ENCODE results near the gene CGREF1. TPM values are rescaled to one million over a fixed set of nuclear protein-coding genes. Genes with fewer than 3 reads are reported as not detected.

The CGREF1 gene
- total and polyA plus RNA-seq, 2 donors (not counting 3 experiments of a cell fraction or from before 2014, with no cell fraction given), result 2.9 to 5.8 TPM

- Histone ChIP-seq H3K27me3 (ENCODE audit: control insufficient read depth in 2 of 2, insufficient read depth in 2 of 2, low read length in 2 of 2) (no peaks in the 10 kb centered on the region), H3K9ac (replicated peaks; ENCODE audit: extremely low read depth, insufficient read depth, low read length) (no peak overlapping the region), H2AFZ (ENCODE audit: low read depth, low read length) (no peak overlapping the region), H3K79me2 (ENCODE audit: control insufficient read depth, insufficient read depth, low read length) (no peaks in the 10 kb centered on the region), H3K4me2 (ENCODE audit: insufficient read depth, low read length) (no peak overlapping the region), H3K9me1 (replicated peaks; ENCODE audit: control insufficient read depth, extremely low read depth, insufficient read depth, low read length) (no peaks in the 10 kb centered on the region), H3K36me3 (ENCODE audit: control insufficient read depth in 2 of 2, extremely low read depth in 1 of 2, insufficient read depth in 2 of 2, low read length in 2 of 2) (no peaks in the 10 kb centered on the region), H3K4me3 (replicated peaks in 1 of 3; ENCODE audit: insufficient read depth in 1 of 3, low read depth in 1 of 3, low read length in 3 of 3) (no peak overlapping the region), H3K4me1 (ENCODE audit: control insufficient read depth, extremely low read depth, insufficient read depth, low read length) (no peaks in the 10 kb centered on the region), H4K20me1 (replicated peaks; ENCODE audit: control insufficient read depth, extremely low read depth, insufficient read depth, low read length) (no peaks in the 10 kb centered on the region), H3K27ac (ENCODE audit: insufficient read depth, low read depth, low read length) (no peak overlapping the region), H3K9me3 (replicated peaks; ENCODE audit: control insufficient read depth, insufficient read depth, low read length) (no peaks in the 10 kb centered on the region)
- no TSS peak for BruUV-seq (replicated peaks)
- DNase-seq (ENCODE audit: low read depth, low spot score) (no peak), FAIRE-seq (no peak)
- ChIA-PET POLR2A (no interaction called here), CTCF (interaction anchor here (1.0 kb wide), 1 partner anchor 15 kb away, joined by 3 read pairs; no protein-coding TSS in a partner anchor)
- intact Hi-C loops (cut with micrococcal nuclease), result loop anchor here (10.0 kb wide), 1 partner anchor 170 kb away; no protein-coding TSS in a partner anchor
- dilution Hi-C loops (cut with MboI; ENCODE audit: extremely low pct_ligation_motif_present, low sequenced_read_pairs), result no loop called here
- TF ChIP-seq CTCF (IDR thresholded peaks at IDR 0.05; ENCODE audit: extremely low read depth in 1 of 2, insufficient read depth in 1 of 2, low read depth in 1 of 2, low read length in 2 of 2), result no peak
- no peak for TF ChIP-seq EZH2 (IDR thresholded peaks at IDR 0.05; ENCODE audit: borderline replicate concordance, low read depth, low read length, severe bottlenecking)
- TF ChIP-seq MAX (IDR thresholded peaks at IDR 0.05; ENCODE audit: insufficient read depth, insufficient read length), result no peak
- no peak for TF ChIP-seq POLR2A (IDR thresholded peaks at IDR 0.05; ENCODE audit: low read depth, low read length)
- TF ChIP-seq JUN (IDR thresholded peaks at IDR 0.05; ENCODE audit: borderline replicate concordance, insufficient read depth, insufficient read length, low read depth), result no peak
- TF ChIP-seq POLR2AphosphoS5 (IDR thresholded peaks at IDR 0.05; ENCODE audit: insufficient read depth, low read depth, low read length), result no peak
- TF ChIP-seq MYC (IDR thresholded peaks at IDR 0.05; ENCODE audit: low read depth, low read length), result no peak
- TF ChIP-seq FOS (IDR thresholded peaks at IDR 0.05; ENCODE audit: borderline replicate concordance, insufficient read depth, low read length), result no peak
- TF ChIP-seq GATA2 (IDR thresholded peaks at IDR 0.05; ENCODE audit: insufficient read depth, insufficient read length, low read depth, low read length), result no peak
These were observed 35.6 kb upstream of the CGREF1 start for GRCh38 chr2:27154488-27154887.

All from endothelial cell of umbilical vein (primary cell).